ENCODE measurements around the gene DNMT3B.

The DNMT3B gene

DNA sequence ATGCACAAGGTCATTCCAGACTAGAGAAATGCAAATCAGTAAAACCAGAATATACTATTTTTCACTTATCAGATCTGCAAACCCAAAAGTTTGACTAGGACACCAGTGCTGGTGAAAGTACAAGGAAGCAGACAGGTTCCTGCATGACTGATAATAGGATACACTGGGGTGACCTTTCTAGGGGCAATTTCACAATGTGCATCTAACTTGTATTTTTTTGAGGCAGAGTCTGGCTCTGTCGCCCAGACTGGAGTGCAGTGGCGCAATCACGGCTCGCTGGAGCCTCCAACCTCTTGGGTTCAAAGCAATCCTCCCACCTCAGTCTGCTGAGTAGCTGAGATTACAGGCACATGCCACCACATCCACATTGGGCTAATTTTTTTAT lies 30.3 kb upstream of the DNMT3B start:
- no peak overlapping the region for H2AFZ ChIP-seq (ENCODE audit: low read depth)
- no peak overlapping the region for H3K9ac ChIP-seq
- no peaks in the 10 kb centered on the region for H4K20me1 ChIP-seq (ENCODE audit: insufficient read depth)
- TF ChIP-seq, protein P1, sequence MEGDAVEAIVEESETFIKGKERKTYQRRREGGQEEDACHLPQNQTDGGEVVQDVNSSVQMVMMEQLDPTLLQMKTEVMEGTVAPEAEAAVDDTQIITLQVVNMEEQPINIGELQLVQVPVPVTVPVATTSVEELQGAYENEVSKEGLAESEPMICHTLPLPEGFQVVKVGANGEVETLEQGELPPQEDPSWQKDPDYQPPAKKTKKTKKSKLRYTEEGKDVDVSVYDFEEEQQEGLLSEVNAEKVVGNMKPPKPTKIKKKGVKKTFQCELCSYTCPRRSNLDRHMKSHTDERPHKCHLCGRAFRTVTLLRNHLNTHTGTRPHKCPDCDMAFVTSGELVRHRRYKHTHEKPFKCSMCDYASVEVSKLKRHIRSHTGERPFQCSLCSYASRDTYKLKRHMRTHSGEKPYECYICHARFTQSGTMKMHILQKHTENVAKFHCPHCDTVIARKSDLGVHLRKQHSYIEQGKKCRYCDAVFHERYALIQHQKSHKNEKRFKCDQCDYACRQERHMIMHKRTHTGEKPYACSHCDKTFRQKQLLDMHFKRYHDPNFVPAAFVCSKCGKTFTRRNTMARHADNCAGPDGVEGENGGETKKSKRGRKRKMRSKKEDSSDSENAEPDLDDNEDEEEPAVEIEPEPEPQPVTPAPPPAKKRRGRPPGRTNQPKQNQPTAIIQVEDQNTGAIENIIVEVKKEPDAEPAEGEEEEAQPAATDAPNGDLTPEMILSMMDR (conservative IDR thresholded peaks at IDR 0.05; ENCODE audit: low read depth, low read length) = no peak
- no peaks in the 10 kb centered on the region for H3K27me3 ChIP-seq (ENCODE audit: insufficient read depth, low read depth)
- H3K36me3 ChIP-seq (ENCODE audit: insufficient read depth) = peaks cover 3% of the 10 kb centered on the region; the same call in 1 of the 2 replicates
- H3K27ac ChIP-seq = no peak overlapping the region
- no peak overlapping the region for H3K4me2 ChIP-seq
- H3K4me3 ChIP-seq (IDR thresholded peaks at IDR 0.05; ENCODE audit: insufficient read depth, low read depth, low read length) = no peak overlapping the region
- H3K79me2 ChIP-seq (ENCODE audit: insufficient read depth, low read depth) = peaks cover 8% of the 10 kb centered on the region; the same call in 1 of the 2 replicates
- H3K4me1 ChIP-seq (ENCODE audit: low read depth, poor library complexity, severe bottlenecking) = peaks cover 19% of the 10 kb centered on the region

DNA sequence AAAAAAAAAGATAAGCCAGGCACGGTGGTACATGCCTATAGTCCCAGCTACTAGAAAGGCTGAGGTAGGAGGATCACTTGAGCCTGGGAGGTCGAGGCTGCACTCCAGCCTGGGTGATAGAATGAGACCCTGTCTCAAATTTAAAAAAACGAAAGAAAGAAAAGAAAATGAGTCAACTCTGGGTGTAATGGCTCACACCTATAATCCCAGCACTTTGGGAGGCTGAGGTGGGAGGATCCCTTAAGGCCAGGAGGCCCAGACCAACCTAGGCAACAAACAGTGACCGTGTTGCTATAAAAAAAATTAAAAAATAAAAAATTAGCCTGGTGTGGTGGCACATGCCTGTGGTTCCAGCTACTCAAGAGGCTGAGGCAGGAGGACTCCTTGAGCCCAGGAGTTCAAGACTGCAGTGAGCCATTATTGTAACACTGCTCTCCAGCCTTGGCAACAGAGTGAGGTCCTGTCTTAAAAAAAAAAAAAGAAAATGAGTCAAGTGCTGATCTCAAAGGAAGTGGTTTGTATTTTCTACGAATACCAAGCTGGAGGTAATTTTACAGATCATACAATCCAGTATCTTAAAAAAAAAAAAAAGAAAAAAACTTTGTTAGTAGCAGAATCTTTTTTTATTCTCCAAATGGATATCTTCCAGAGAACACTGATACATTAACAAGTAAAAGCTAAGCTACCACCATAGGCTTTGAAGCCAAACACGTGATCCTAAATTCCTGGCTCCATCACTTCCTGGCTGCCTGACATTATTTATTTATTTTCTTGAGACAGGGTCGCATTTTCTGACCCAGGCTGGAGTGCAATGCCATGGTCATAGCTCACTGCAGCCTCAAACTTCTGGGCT lies 24.6 kb upstream of the DNMT3B start:
- no peak overlapping the region for H3K4me2 ChIP-seq
- TF ChIP-seq, protein P1 (conservative IDR thresholded peaks at IDR 0.05; ENCODE audit: low read depth, low read length) = no peak
- H3K36me3 ChIP-seq (ENCODE audit: insufficient read depth) = no peaks in the 10 kb centered on the region
- H3K27ac ChIP-seq = no peak overlapping the region; the same call in 1 of the 2 replicates
- no peak overlapping the region for H3K9ac ChIP-seq
- H2AFZ ChIP-seq (ENCODE audit: low read depth) = no peak overlapping the region
- peaks cover 27% of the 10 kb centered on the region; the same call in 1 of the 2 replicates for H3K79me2 ChIP-seq (ENCODE audit: insufficient read depth, low read depth)
- no peak overlapping the region for H3K4me3 ChIP-seq (IDR thresholded peaks at IDR 0.05; ENCODE audit: insufficient read depth, low read depth, low read length)
- H3K27me3 ChIP-seq (ENCODE audit: insufficient read depth, low read depth) = no peaks in the 10 kb centered on the region
- H4K20me1 ChIP-seq (ENCODE audit: insufficient read depth) = no peaks in the 10 kb centered on the region
- H3K4me1 ChIP-seq (ENCODE audit: low read depth, poor library complexity, severe bottlenecking) = peaks cover 19% of the 10 kb centered on the region

DNA sequence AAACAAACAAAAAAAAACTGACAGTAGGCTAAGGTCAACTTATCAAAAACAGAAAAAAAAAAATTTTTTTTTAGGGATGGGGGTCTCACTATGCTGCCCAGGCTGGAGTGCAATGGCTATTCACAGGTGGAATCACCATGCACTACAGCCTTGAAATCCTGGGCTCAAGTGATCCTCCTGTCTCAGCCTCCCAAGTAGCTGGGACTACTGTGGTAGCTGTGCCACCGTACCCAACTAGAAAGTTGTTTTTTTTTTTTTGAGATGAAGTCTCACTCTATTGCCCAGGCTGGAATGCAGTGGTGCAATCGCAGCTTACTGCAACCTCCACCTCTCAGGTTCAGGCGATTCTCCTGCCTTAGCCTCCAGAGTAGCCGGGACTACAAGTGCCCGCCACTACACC lies 21.0 kb upstream of the DNMT3B start:
- TF ChIP-seq, protein P1 (conservative IDR thresholded peaks at IDR 0.05; ENCODE audit: low read depth, low read length) = no peak
- H4K20me1 ChIP-seq (ENCODE audit: insufficient read depth) = no peaks in the 10 kb centered on the region
- H3K4me3 ChIP-seq (IDR thresholded peaks at IDR 0.05; ENCODE audit: insufficient read depth, low read depth, low read length) = no peak overlapping the region
- H3K79me2 ChIP-seq (ENCODE audit: insufficient read depth, low read depth) = peaks cover 33% of the 10 kb centered on the region; the same call in 1 of the 2 replicates
- H3K36me3 ChIP-seq (ENCODE audit: insufficient read depth) = no peaks in the 10 kb centered on the region
- H3K27me3 ChIP-seq (ENCODE audit: insufficient read depth, low read depth) = no peaks in the 10 kb centered on the region
- peaks cover 39% of the 10 kb centered on the region for H3K4me1 ChIP-seq (ENCODE audit: low read depth, poor library complexity, severe bottlenecking)
- no peak overlapping the region for H2AFZ ChIP-seq (ENCODE audit: low read depth)
- no peak overlapping the region for H3K4me2 ChIP-seq
- no peak overlapping the region for H3K27ac ChIP-seq
- H3K9ac ChIP-seq = no peak overlapping the region

- no peaks in the 10 kb centered on the region for H3K36me3 ChIP-seq (ENCODE audit: insufficient read depth)
- H3K9ac ChIP-seq = peak overlapping the region; percentile 70
- TF ChIP-seq, protein P1 (conservative IDR thresholded peaks at IDR 0.05; ENCODE audit: low read depth, low read length) = no peak
- peaks cover 33% of the 10 kb centered on the region; the same call in 1 of the 2 replicates for H3K79me2 ChIP-seq (ENCODE audit: insufficient read depth, low read depth)
- no peak overlapping the region for H3K4me3 ChIP-seq (IDR thresholded peaks at IDR 0.05; ENCODE audit: insufficient read depth, low read depth, low read length)
- no peaks in the 10 kb centered on the region for H3K27me3 ChIP-seq (ENCODE audit: insufficient read depth, low read depth)
- no peaks in the 10 kb centered on the region for H4K20me1 ChIP-seq (ENCODE audit: insufficient read depth)
- H3K4me1 ChIP-seq (ENCODE audit: low read depth, poor library complexity, severe bottlenecking) = peaks cover 36% of the 10 kb centered on the region
- peak overlapping the region; percentile 89 for H3K4me2 ChIP-seq
- H2AFZ ChIP-seq (ENCODE audit: low read depth) = peak overlapping the region; percentile 86
- peak overlapping the region; percentile 41 for H3K27ac ChIP-seq
These were observed 19.6 kb upstream of the DNMT3B start for GRCh38 chr20:32742322-32743236.
